ENCODE data around the gene PRKN. TPM values are rescaled to one million over a fixed set of nuclear protein-coding genes. Genes with fewer than 3 reads are reported as not detected.

The PRKN gene
- total RNA-seq, 1 experiment from 2014 or later: 2.0 TPM

DNA sequence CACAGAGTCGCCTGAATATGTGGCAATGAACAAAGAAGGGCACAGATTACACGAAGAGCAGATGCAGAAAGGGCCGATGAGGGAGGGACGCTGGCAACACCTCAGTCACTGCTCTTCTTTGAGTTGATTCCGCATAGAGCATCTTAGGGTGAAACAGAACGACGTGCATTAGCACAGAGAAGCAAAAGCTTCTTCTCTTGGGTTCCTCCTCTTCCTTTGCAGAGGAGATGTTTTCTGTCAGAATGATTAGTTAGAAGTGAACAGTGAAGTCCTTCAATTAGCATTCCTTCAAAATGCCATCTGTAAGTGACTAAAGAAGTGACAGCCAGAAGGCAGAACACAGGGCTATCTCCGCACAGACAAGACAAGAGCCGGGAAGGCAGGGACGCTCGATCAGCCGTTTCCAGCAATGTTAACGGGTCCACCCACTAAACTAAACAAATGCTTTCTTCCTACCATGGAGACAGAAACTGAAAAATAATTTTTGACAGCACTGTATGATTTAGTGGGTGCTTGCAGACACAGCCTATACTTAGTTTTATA lies 1233.9 kb downstream of the PRKN start:
- no peaks in the 10 kb centered on the region for H3K79me1 ChIP-seq (ENCODE audit: insufficient read depth, low read depth, low read length, poor library complexity, severe bottlenecking)
- no peak overlapping the region for H3K18ac ChIP-seq (ENCODE audit: insufficient read length, low read depth, low read length)
- peaks cover 3 to 9% of the 10 kb centered on the region in 2 experiments for H3K4me1 Mint-ChIP-seq
- no peak overlapping the region for H4K91ac ChIP-seq (ENCODE audit: insufficient read length, low read depth, low read length)
- H3K27ac ChIP-seq (ENCODE audit: insufficient read length, low read depth, low read length): no peak overlapping the region
- no peak overlapping the region for H2BK15ac ChIP-seq (ENCODE audit: low read depth, low read length)
- H3K27me3 Mint-ChIP-seq (ENCODE audit: low read depth): peaks cover 34% of the 10 kb centered on the region
- no peaks in the 10 kb centered on the region for H3K4me1 ChIP-seq (ENCODE audit: insufficient read depth, low read length)
- H3K9me3 Mint-ChIP-seq: no peaks in the 10 kb centered on the region; a peak in 1 of 5 replicates
- H3K36me3 Mint-ChIP-seq (ENCODE audit: insufficient read depth in 1 of 3, low read depth in 3 of 3): no peaks in the 10 kb centered on the region
- no peaks in the 10 kb centered on the region for H4K20me1 ChIP-seq (ENCODE audit: control insufficient read depth, insufficient read depth, insufficient read length)
- no peak overlapping the region for H2BK5ac ChIP-seq (ENCODE audit: insufficient read length, low read length)
- no peak overlapping the region for H3K4me2 ChIP-seq (ENCODE audit: insufficient read depth, insufficient read length, low read length)
- H3T11ph ChIP-seq (ENCODE audit: low read length): no peak overlapping the region
- no CpG with 5 or more reads among the region's 13 CpGs for WGBS (ENCODE audit: extremely low coverage, insufficient read length, low lambda C conversion rate)
- H3K23me2 ChIP-seq (ENCODE audit: insufficient read length, low read depth, low read length, poor library complexity, severe bottlenecking): no peaks in the 10 kb centered on the region
- H2AFZ ChIP-seq (ENCODE audit: low read length): no peak overlapping the region
- no peak overlapping the region for H3K4ac ChIP-seq (ENCODE audit: low read depth, low read length)
- H3K27me3 ChIP-seq (ENCODE audit: insufficient read depth, low read length): no peaks in the 10 kb centered on the region
- H2BK20ac ChIP-seq (ENCODE audit: low read depth, low read length, poor library complexity, severe bottlenecking): no peak overlapping the region
- H4K5ac ChIP-seq (ENCODE audit: insufficient read length, low read depth, low read length): no peak overlapping the region
- H4K8ac ChIP-seq (replicated peaks; ENCODE audit: insufficient read length, low read depth, low read length): no peak overlapping the region
- no peak overlapping the region for H3K14ac ChIP-seq (ENCODE audit: insufficient read depth, low read length)
- H2BK12ac ChIP-seq (ENCODE audit: insufficient read length, low read depth, low read length): no peak overlapping the region
- H3K79me2 ChIP-seq (ENCODE audit: insufficient read depth, low read length): no peaks in the 10 kb centered on the region
- H3K9ac ChIP-seq (ENCODE audit: extremely low read depth, insufficient read length, low read length): no peak overlapping the region
- H3K56ac ChIP-seq (ENCODE audit: insufficient read length, low read depth, low read length): no peak overlapping the region
- no peak overlapping the region for H3K4me3 Mint-ChIP-seq
- no peak for DNase-seq
- TF ChIP-seq, protein P1, sequence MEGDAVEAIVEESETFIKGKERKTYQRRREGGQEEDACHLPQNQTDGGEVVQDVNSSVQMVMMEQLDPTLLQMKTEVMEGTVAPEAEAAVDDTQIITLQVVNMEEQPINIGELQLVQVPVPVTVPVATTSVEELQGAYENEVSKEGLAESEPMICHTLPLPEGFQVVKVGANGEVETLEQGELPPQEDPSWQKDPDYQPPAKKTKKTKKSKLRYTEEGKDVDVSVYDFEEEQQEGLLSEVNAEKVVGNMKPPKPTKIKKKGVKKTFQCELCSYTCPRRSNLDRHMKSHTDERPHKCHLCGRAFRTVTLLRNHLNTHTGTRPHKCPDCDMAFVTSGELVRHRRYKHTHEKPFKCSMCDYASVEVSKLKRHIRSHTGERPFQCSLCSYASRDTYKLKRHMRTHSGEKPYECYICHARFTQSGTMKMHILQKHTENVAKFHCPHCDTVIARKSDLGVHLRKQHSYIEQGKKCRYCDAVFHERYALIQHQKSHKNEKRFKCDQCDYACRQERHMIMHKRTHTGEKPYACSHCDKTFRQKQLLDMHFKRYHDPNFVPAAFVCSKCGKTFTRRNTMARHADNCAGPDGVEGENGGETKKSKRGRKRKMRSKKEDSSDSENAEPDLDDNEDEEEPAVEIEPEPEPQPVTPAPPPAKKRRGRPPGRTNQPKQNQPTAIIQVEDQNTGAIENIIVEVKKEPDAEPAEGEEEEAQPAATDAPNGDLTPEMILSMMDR (conservative IDR thresholded peaks at IDR 0.05): no peak
- H3K27ac Mint-ChIP-seq: no peak overlapping the region
- H2AK5ac ChIP-seq (ENCODE audit: insufficient read length, low read length): no peak overlapping the region
- H2BK120ac ChIP-seq (ENCODE audit: low read depth, low read length, poor library complexity, severe bottlenecking): no peak overlapping the region
- no peak overlapping the region for H3K23ac ChIP-seq (ENCODE audit: insufficient read length, low read depth, low read length)
- no peaks in the 10 kb centered on the region for H3K9me3 ChIP-seq (ENCODE audit: control insufficient read depth, low read depth, low read length)
